GM04503 (cell line): Measurements from ENCODE around the gene COL4A2.
"Not testable (repeated sequence)": the region's sequence is repeated elsewhere in the genome, so short reads cannot be mapped to it uniquely, and the experiment has no call there.

ENCODE experiments used
- DNase-seq: peaks from one replicate; pipeline ENCODE4 v3.0.0-alpha.2; 2012; ENCODE audit warnings: low read depth

COL4A2 gene

GRCh38 chr13:110477706-110478245 is 170.7 kb downstream of the COL4A2 start:
- no peak for DNase-seq

- no peak for DNase-seq
Observed at GRCh38 chr13:110478405-110479214, 171.5 kb downstream of the COL4A2 start.

GRCh38 chr13:110479215-110479545 is 172.1 kb downstream of the COL4A2 start:
- no peak for DNase-seq

GRCh38 chr13:110479648-110480047 is 172.6 kb downstream of the COL4A2 start:
- no peak for DNase-seq

- DNase-seq, result no peak
Observed at GRCh38 chr13:110480161-110480560, 173.1 kb downstream of the COL4A2 start.

- no peak for DNase-seq
Observed at GRCh38 chr13:110483386-110483968, 176.4 kb downstream of the COL4A2 start.

GRCh38 chr13:110484290-110485048 is 177.4 kb downstream of the COL4A2 start:
- no peak for DNase-seq

- DNase-seq, result no peak
Observed at GRCh38 chr13:110485604-110486003, 178.5 kb downstream of the COL4A2 start.

- DNase-seq, result no peak
Observed at GRCh38 chr13:110486061-110486715, 179.1 kb downstream of the COL4A2 start.

- not testable (repeated sequence) for DNase-seq
Observed at GRCh38 chr13:110486880-110487279, 179.8 kb downstream of the COL4A2 start.

GRCh38 chr13:110490009-110490770 is 183.1 kb downstream of the COL4A2 start:
- no peak for DNase-seq

- no peak for DNase-seq
Observed at GRCh38 chr13:110491869-110492678, 185.0 kb downstream of the COL4A2 start.

GRCh38 chr13:110492679-110493593 is 185.9 kb downstream of the COL4A2 start:
- no peak for DNase-seq

GRCh38 chr13:110493613-110494012 is 186.5 kb downstream of the COL4A2 start:
- DNase-seq, result no peak

- no peak for DNase-seq
Observed at GRCh38 chr13:110495376-110495775, 188.3 kb downstream of the COL4A2 start.

- no peak for DNase-seq
Observed at GRCh38 chr13:110495881-110496280, 188.8 kb downstream of the COL4A2 start.

GRCh38 chr13:110496281-110496680 is 189.2 kb downstream of the COL4A2 start:
- DNase-seq, result no peak

GRCh38 chr13:110497003-110497402 is 189.9 kb downstream of the COL4A2 start:
- no peak for DNase-seq

GRCh38 chr13:110497896-110498295 is 190.8 kb downstream of the COL4A2 start:
- not testable (repeated sequence) for DNase-seq
